K562 (cell line): Measurements from ENCODE around the gene FASTKD2. TPM values are rescaled to one million over a fixed set of nuclear protein-coding genes. Genes with fewer than 3 reads are reported as not detected.

Experiments used
- C11orf30 ChIP-seq: fragments of 450-650 bp; IDR thresholded peaks from 2 replicates; pipeline ENCODE4 v1.6.1; 2016; ENCODE audit warnings: low read depth, mild to moderate bottlenecking
- HEY1 ChIP-seq: fragments of 250-450 bp; sonication (Bioruptor Pico); IDR thresholded peaks from 2 replicates; pipeline ENCODE4 v1.5.0; 2020; ENCODE audit warnings: mild to moderate bottlenecking, moderate library complexity, borderline replicate concordance
- PRPF4 ChIP-seq: fragments of 200-400 bp; formaldehyde crosslinking; IDR thresholded peaks from one replicate; pipeline ENCODE4 v1.6.1; 2017; ENCODE audit warnings: low read length, low read depth, mild to moderate bottlenecking; ENCODE audit not compliant: insufficient read depth, poor library complexity, severe bottlenecking
- TEAD4 ChIP-seq, 2 experiments: sonication (generic) in 1 of 2; formaldehyde crosslinking in 1 of 2; IDR thresholded peaks; 2 replicates each; pipeline versions ENCODE4 v1.6.1 to v1.8.0; 2012 to 2022; ENCODE audit warnings: borderline replicate concordance in 1 of 2, inconsistent platforms in 1 of 2, low read length in 1 of 2, mild to moderate bottlenecking in 1 of 2, missing genetic modification reagents in 1 of 2
- ZNF23 ChIP-seq: fragments of 250-450 bp; sonication (Bioruptor Pico); IDR thresholded peaks from 2 replicates; pipeline ENCODE4 v1.4.0; 2020; ENCODE audit warnings: mild to moderate bottlenecking
- ZNF780A ChIP-seq: fragments of 250-450 bp; sonication (Bioruptor Pico); IDR thresholded peaks from 2 replicates; pipeline ENCODE4 v1.5.0; 2021; ENCODE audit warnings: mild to moderate bottlenecking
- polyA plus RNA-seq, 8 experiments: library from polyadenylated mRNA; depleted of rRNA in 4 of 8; stranded (reverse) in 5 of 8; unstranded in 3 of 8; fragments of >200 nt; fragmentation: Nextera tagmentation in 2 of 8; fragmentation: Illumina TruSeq in 1 of 8; extraction: Ambion mirVana in 2 of 8; extraction: Trizol in 1 of 8; gene quantifications; 2 replicates each; pipeline versions ENCODE4 v1.2.1 to v1.2.3, GENCODE V29; 2011 to 2014; ENCODE audit warnings: inconsistent platforms in 1 of 8, missing spikeins in 1 of 8
- total RNA-seq, 7 experiments: library from RNA; depleted of rRNA in 6 of 7; stranded (reverse); fragments of >200 nt in 6 of 7; fragmentation: Illumina TruSeq in 2 of 7; extraction: Trizol in 2 of 7; gene quantifications; 2 replicates each; pipeline versions ENCODE4 v1.2.1 to v1.2.3, GENCODE V29; 2011 to 2021; ENCODE audit warnings: low replicate concordance in 1 of 7
- TF ChIP-seq, protein P1 (sequence below), 2 experiments: fragments of 450-650 bp in 1 of 2; sonication (generic) in 1 of 2; formaldehyde crosslinking in 1 of 2; IDR thresholded peaks; 2 replicates each; pipeline versions ENCODE4 v1.7.1 to v1.9.0; 2016 to 2022; ENCODE audit warnings: inconsistent platforms in 1 of 2, mild to moderate bottlenecking in 1 of 2, missing genetic modification reagents in 1 of 2
- TF ChIP-seq, protein P2 (sequence below): fragments of 250-450 bp; sonication (Bioruptor Pico); IDR thresholded peaks from 2 replicates; pipeline ENCODE4 v1.5.0; 2021
- TF ChIP-seq, protein P3 (sequence below): sonication (generic); formaldehyde crosslinking; IDR thresholded peaks from 2 replicates; pipeline ENCODE4 v1.8.0; 2022; ENCODE audit warnings: mild to moderate bottlenecking, missing genetic modification reagents

FASTKD2 gene
- total and polyA plus RNA-seq, 9 of the 15 experiments (the other 6 are each of a cell fraction or from before 2014, with no cell fraction given), result 20.8 to 90.6 (median 39.1) TPM

DNA sequence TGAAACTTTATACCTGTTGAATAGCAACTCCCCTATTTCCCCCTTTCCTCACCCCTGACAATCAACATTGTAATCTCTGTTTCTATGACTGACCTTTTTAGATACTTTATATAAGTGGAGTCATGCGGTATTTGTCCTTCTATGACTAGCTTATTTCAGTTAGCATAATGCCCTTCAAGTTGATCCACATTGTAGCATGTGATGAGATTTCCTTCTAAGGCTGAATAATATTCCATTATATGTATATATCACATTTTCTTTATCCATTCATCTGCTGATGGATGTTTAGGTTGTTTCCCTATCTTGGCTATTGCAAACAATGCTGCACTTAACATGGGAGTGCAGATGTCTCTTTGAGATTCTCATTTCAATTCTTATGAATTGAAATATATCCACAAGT, 9.5 kb downstream of the FASTKD2 start (continued):
- TF ChIP-seq, protein P1, sequence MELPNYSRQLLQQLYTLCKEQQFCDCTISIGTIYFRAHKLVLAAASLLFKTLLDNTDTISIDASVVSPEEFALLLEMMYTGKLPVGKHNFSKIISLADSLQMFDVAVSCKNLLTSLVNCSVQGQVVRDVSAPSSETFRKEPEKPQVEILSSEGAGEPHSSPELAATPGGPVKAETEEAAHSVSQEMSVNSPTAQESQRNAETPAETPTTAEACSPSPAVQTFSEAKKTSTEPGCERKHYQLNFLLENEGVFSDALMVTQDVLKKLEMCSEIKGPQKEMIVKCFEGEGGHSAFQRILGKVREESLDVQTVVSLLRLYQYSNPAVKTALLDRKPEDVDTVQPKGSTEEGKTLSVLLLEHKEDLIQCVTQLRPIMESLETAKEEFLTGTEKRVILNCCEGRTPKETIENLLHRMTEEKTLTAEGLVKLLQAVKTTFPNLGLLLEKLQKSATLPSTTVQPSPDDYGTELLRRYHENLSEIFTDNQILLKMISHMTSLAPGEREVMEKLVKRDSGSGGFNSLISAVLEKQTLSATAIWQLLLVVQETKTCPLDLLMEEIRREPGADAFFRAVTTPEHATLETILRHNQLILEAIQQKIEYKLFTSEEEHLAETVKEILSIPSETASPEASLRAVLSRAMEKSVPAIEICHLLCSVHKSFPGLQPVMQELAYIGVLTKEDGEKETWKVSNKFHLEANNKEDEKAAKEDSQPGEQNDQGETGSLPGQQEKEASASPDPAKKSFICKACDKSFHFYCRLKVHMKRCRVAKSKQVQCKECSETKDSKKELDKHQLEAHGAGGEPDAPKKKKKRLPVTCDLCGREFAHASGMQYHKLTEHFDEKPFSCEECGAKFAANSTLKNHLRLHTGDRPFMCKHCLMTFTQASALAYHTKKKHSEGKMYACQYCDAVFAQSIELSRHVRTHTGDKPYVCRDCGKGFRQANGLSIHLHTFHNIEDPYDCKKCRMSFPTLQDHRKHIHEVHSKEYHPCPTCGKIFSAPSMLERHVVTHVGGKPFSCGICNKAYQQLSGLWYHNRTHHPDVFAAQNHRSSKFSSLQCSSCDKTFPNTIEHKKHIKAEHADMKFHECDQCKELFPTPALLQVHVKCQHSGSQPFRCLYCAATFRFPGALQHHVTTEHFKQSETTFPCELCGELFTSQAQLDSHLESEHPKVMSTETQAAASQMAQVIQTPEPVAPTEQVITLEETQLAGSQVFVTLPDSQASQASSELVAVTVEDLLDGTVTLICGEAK (IDR thresholded peaks at IDR 0.05), result no peak
- TF ChIP-seq, protein P1 (CRISPR knock-in tag; IDR thresholded peaks at IDR 0.05), result no peak
- TF ChIP-seq ZNF780A, result no peak
- TF ChIP-seq C11orf30, result no peak
- no peak for TF ChIP-seq TEAD4 (IDR thresholded peaks at IDR 0.05; ENCODE audit: low read length)
- TF ChIP-seq TEAD4 (CRISPR knock-in tag; IDR thresholded peaks at IDR 0.05; ENCODE audit: borderline replicate concordance), result no peak
- TF ChIP-seq, protein P2, sequence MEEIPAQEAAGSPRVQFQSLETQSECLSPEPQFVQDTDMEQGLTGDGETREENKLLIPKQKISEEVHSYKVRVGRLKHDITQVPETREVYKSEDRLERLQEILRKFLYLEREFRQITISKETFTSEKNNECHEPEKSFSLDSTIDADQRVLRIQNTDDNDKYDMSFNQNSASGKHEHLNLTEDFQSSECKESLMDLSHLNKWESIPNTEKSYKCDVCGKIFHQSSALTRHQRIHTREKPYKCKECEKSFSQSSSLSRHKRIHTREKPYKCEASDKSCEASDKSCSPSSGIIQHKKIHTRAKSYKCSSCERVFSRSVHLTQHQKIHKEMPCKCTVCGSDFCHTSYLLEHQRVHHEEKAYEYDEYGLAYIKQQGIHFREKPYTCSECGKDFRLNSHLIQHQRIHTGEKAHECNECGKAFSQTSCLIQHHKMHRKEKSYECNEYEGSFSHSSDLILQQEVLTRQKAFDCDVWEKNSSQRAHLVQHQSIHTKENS (CRISPR knock-in tag), result no peak
- no peak for TF ChIP-seq ZNF23 (CRISPR knock-in tag)
- no peak for TF ChIP-seq PRPF4
- TF ChIP-seq, protein P3, sequence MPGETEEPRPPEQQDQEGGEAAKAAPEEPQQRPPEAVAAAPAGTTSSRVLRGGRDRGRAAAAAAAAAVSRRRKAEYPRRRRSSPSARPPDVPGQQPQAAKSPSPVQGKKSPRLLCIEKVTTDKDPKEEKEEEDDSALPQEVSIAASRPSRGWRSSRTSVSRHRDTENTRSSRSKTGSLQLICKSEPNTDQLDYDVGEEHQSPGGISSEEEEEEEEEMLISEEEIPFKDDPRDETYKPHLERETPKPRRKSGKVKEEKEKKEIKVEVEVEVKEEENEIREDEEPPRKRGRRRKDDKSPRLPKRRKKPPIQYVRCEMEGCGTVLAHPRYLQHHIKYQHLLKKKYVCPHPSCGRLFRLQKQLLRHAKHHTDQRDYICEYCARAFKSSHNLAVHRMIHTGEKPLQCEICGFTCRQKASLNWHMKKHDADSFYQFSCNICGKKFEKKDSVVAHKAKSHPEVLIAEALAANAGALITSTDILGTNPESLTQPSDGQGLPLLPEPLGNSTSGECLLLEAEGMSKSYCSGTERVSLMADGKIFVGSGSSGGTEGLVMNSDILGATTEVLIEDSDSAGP (CRISPR knock-in tag), result no peak
- TF ChIP-seq HEY1, result no peak
